Right kidney (tissue), 1 donor: ENCODE results near the gene MEGF11.

Experiments
- DNase-seq: peaks from one replicate; pipeline ENCODE4 v3.0.0-alpha.2; 2016

MEGF11 gene

GRCh38 chr15:65963911-65964482 lies 289.6 kb downstream of the MEGF11 start:
- DNase-seq = no peak

GRCh38 chr15:65963358-65963757 lies 290.2 kb downstream of the MEGF11 start:
- no peak for DNase-seq

DNA sequence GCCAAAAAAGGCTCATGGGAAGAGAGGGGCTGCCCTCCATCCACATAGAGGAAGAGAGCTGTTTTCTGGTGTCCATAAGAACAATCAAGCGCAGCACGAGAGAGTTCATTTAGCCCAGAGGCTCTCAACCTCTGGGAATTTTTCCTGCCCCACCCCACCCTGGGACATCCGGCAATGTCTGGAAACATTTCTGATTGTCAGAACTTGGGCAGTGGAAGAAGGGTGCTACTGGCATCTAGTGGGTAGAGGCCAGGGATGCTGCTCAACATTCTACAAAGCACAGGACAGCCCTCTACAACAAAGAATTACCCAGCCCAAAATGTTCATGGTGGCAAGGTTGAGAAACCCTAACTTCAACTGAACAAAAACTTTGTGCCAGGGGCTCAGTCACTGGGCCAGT lies 291.4 kb downstream of the MEGF11 start:
- no peak for DNase-seq

DNA sequence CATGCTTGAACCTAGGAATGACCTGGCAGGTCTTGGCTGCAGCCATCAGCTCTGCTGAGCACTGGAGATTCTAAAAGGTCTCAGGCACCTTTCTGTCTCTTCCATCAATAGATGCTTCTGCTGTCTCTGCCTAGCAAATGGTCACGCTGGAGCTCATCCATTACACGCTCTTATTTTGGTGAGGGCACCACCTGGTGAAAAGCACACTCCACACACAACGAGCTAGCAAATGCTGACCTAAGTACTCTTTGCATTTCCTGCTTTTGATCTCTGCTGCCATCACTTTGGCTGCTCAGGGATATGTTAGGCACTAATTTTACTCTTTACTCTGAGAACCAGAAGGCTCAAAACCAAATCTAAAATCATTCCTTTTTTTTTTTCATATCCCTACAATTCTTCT lies 293.0 kb downstream of the MEGF11 start:
- DNase-seq = no peak

GRCh38 chr15:65958835-65959234 lies 294.7 kb downstream of the MEGF11 start:
- no peak for DNase-seq

GRCh38 chr15:65957451-65957850 lies 296.1 kb downstream of the MEGF11 start:
- DNase-seq = no peak

DNA sequence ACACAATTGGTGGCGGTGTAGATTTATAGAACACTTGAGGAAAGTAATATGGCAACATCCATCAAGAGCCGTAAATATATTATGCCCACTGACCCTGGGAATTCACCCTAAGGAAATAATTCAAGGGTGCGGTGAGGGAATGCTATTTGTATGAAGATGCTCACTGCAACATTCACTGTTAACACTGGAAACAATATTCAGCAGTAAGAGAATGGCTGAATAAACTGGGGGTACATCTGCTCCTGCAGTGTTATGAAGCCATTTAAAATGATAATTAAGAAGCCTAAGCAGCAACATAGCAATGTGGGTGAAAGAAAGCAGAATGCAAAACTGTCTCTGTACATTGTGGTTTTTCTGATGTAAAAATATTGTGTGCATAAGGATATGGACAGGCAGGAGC lies 296.7 kb downstream of the MEGF11 start:
- no peak for DNase-seq

DNA sequence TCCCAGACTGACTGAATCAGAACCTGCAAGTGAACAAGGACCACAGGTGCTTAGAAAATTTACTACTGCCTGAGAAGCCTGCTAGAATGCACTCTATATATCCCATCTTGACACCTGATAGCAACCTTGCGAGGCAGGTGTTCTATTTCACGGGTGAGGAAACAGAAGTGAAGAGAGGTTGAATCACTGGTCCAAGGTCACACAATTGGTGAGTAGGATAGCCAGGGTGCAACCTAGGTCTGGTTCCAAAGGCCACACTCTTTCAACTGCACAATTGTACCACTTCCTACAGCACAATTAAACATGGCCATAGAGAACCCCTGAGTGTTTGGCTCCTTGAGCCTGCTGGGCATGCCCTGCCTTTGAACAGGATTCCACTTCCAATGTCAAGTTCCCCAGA lies 297.2 kb downstream of the MEGF11 start:
- no peak for DNase-seq

DNA sequence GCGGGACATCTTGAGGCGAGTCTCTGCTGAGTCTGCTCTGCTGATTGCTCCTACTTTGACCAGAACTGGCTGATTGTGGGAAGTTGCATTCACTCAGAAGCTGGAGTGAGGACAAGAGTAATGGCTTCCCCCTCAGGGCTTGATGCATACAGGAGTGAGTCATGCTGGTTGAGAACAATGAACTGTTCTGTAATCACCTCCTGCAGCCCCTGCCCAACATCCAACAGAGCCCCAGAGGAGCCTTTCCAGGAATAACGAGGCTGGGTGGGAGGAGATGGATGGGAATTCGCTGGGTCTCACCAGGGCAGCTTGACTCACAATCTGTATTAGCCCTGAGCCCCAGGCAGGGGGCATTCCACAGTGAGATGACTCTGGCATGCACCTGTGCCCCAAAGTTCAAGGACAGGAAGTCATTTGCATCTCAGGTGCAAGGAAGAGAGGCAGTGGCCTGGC lies 299.2 kb downstream of the MEGF11 start:
- no peak for DNase-seq

DNA sequence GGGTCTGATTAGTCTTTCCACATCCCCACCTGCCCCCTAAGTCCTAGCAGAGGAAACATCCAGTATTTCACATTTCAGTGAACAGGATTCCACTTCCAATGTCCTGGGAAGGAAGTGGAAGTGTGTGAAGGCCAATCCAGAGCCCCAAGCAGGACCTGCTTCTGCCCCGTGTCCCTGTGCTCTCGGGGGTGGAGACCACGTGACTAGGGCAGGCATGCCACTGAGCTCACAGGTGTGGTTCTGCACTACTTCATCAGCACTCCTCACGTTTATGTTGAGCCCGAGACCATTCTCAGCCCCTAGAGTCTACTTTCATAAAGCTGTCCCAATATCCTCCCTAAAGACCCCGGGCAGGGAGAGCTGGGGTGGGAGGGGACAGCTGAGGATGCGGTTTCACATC lies 299.9 kb downstream of the MEGF11 start:
- DNase-seq = no peak

- DNase-seq = peak; percentile 37
These were observed 301.0 kb downstream of the MEGF11 start for GRCh38 chr15:65952391-65953053.

GRCh38 chr15:65951007-65951406 lies 302.5 kb downstream of the MEGF11 start:
- DNase-seq = no peak

DNA sequence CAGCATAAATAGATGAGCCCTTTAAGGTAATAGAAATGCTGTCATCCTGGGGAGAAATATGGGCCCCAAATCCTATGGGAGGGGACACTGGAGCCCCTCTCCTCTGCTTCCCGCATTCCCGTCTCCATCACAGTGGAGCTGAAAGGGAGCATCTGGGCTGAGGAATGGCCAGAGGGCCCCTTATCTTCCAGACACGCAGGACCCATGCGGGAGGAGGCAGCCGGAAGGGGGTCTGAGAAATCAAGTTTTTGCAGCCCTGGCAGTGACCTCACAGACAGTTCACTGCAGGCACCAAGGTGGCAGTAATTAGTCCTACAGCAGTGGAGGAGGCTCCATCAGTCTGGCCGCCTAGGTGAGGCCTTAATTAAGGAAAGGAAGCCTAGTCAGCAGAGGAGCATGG lies 304.1 kb downstream of the MEGF11 start:
- DNase-seq = no peak

DNA sequence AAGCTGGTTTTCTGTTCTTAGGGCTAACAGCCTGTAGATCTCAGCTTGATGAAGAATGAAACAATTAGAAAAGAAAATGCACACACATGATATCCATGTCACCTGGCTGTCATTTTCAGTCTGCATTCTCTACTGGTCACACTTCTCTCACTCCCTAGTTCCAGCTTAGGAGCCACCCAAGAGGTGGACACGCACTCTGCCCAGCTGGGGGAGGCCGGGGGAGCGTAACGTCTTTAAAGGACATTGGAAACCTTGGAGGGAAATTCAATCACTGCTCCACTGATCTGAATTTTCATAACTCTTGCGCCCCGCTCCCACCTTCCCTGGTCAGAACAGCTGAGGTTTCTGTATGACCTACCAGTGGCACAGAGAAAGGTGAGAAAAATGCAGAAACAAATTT lies 304.5 kb downstream of the MEGF11 start:
- DNase-seq = no peak

DNA sequence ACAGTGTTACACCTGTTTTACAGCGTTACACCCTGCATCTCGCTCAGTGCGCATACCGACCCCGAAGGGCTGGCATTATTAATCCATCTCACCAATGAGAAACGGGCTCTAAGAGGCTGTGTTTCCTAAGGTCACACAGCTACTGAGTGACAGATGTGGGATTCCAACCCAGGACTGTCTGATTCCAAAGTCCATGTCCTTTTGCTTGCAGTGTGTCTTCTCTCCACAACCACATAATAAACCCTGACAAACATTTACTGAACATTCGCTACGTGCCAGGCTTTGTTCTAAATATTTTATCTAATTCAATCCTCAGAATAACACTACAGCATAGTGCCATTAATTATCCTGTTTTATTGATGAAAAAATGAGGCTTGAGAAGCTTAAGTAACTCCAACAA lies 305.2 kb downstream of the MEGF11 start:
- no peak for DNase-seq

DNA sequence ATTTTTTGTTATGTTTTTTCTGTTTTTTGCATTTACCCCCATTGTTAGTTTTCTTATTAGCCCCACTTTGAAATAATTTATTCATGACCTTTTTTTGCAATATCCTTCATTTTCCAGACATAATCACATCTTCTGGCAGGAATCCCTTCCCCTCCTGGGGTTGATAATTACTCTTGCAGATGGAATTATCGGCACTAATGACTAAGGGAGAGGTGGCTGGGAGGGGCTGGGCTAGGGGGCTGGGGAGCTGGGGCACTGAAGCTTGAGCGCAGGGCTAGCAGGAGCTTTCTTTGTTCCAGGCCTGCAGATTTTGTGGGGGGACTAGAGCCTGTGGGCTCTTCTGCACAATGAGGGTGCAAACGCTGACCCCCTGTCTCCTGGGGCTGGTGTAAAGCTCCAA lies 306.5 kb downstream of the MEGF11 start:
- DNase-seq = no peak

DNA sequence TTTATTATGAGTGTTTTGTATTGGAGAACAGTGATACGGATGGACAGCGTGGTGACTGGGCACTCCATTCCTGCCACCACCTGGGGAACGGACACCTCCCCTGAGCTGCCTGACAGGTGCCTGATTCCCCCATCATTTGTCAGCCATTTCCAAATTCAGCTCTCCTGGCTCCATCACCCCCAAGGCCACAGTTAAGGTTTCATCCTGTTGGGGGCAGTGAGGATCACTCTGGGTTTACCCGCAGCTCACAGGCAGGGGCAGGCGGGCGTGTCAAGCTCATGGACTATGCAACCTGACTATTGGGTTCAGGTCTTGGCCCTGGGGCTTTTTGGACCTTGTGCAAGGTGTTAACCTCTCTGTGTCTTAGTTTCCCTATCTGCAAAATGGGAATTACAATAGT lies 307.9 kb downstream of the MEGF11 start:
- DNase-seq = no peak

DNA sequence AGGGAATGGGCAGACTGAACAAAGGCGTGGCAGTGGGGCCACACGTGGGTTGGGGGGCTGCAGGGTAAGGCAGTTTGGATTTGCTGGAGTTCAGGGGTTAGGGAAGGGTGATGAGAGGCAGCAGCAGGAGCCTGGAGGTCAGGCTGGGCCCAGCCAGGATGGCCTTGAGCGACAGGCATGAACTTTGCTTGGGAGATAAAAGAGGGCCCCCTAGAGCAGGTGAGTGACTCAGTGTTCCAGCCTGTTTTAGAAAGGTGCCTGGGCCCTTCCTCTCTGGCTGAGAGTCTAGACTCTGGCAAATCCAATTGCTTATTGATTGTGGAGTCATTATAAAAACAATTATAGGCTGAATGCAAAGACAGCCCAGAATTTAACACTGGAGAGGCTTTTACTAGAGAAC lies 309.1 kb downstream of the MEGF11 start:
- no peak for DNase-seq

DNA sequence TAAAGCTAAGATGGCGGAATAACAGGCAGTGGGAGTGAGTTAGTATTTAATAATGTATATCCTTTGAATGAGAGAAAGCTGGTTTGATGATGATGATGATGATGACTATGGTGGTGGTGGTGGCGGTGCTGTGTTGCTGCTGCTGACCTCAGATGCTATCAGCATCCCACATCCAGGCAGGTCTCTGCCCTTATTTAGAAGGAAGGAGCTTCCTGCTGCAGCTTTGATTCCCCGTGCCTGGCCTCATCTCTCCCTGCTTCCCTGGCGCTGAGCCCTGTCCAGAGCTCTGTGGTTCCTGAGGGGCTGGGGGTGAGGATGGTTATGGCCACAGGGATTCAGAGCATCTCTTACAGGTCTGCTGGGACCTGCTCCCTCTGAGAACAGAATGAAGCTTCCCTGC lies 311.1 kb downstream of the MEGF11 start:
- no peak for DNase-seq

DNA sequence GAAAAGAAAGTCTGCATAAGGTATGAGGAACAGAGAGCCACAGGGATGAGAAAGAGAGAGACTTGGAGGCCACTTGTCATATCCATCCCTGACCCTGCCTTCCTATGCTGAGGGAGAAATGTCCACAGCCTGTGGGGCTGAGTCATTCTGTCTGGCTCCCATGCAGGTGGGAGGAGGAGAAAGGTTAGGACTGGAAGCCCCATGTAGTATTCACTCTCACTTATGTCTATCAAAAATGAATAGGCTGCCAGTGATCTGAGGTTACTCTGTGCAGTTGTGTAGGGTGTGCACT lies 313.0 kb downstream of the MEGF11 start:
- no peak for DNase-seq

DNA sequence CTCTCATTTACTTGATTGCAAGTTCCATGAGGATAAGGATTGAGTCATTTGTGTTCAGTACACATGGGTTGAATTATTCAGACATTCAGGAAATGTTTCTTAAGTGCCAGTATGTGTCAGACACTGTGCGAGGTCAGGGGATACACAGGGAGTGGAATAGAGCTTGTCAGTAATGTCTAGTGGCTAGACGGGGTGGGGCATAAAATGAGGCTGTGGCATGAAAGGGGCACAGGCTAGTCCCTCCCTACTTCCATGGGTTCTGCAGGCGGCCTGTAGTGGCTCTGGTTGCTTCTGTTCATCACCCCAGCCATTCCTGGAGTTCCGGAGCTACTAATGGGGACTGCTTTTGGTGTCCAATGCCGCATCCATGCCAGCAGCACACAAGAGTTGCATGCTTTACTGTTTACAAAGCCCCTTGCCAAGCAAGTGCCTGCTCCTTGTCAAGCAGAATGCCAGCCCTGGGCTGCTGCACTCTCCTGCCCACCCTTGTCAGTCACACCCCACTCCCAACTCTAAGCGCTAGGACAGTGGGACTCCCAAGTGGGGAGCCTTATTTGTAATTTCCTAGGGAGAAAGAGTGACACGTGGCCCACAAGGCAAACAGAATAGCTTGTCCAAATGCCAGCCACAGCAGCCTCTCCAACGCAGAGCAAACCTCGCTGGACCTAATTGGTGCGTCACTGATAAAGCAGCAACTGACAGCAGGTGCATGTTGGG lies 313.5 kb downstream of the MEGF11 start:
- no peak for DNase-seq

DNA sequence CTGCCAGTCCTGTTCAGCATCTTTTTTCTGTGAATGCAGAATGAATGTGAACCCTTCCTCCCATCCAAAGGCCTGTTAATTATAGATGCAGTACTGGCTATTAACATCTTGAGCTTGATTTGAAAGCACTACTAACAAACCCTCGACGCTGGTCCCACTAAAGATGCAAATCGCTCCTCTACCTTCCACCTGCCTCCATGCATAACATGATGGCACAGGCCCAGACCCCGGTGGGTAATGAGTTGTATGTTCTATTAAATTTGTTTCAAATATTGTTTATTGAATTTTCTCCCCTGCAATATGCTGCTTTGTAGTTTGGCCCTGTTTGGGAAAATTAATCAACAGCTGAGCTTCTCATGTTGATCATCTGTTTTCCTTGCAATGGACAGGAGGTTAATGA lies 314.9 kb downstream of the MEGF11 start:
- no peak for DNase-seq

DNA sequence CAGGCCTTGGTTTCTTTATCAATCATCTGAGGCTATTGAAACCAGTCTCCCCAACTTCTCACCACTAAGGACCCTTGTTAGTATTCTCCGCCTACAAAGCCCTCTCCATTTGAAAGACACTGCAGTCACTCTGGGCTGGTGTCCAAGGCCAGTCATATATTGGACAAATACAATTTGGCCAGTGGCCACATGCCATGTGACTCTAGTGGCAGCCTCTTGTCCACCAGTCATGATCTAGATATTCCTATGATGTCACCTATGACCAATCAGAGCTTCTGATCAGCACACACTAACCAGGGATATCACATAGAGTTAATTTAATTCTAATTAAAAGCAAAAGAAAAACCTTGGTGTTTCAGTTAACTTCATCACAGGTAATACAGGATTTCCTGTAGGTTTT lies 316.1 kb downstream of the MEGF11 start:
- DNase-seq = no peak

DNA sequence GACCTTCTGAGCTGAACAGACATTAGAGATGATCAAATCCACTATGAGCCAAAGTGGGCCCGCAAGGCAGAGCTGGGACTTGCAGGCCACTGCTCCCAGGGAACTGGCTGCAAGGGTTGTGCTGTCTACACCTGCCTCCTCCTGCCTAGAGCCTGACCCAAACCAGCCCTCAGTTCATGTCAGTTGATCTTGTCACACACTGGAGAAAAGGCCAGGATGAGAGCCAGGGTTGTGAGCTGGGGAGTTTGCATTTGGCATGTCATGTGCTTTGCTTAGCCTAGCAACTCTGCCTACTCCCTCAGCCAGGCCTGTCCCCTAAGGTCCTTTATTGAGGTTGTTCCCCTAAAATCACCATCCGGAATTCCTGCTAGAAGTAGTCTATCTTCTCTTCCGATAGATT lies 316.5 kb downstream of the MEGF11 start:
- no peak for DNase-seq
